Middle frontal gyrus (tissue), 1 donor: ENCODE measurements around the gene GALM.
"Not testable (repeated sequence)": the region's sequence is repeated elsewhere in the genome, so short reads cannot be mapped to it uniquely, and the experiment has no call there.

Experiments used
- DNase-seq: peaks from one replicate; pipeline ENCODE4 v3.0.0-alpha.2; 2015; ENCODE audit warnings: low spot score; ENCODE audit errors: extremely low spot score

Gene GALM

DNA sequence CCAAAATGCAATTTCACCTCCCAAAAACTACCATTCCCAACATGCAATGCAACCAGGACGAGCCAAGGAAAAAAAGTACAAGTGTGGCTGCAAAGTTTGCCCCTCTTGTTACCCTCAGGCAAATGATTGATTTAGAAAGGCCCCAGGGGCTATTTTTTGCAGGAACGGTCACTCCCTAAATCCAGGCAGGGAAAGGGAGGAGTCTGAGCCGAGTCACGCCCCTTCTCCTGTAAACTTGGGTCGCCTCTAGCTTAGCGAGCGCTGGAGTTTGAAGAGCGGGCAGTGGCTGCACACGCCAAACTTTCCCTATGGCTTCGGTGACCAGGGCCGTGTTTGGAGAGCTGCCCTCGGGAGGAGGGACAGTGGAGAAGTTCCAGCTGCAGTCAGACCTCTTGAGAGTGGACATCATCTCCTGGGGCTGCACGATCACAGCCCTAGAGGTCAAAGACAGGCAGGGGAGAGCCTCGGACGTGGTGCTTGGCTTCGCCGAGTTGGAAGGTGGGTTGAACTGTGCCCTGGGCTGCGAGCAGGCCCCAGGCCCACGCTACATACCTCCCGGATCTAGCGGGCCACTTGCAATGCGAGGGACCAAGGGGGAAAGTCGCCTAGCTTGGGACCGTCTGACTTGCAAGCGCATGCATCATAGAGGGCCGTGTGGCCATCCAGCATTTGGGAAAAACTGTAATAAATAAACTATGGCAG is at the start of gene GALM:
Gene GALM (plus strand): TSS at position 261 of the 702 bp plus-strand sequence. CDS start 48 bp downstream, at position 309.
- no peak for DNase-seq

DNA sequence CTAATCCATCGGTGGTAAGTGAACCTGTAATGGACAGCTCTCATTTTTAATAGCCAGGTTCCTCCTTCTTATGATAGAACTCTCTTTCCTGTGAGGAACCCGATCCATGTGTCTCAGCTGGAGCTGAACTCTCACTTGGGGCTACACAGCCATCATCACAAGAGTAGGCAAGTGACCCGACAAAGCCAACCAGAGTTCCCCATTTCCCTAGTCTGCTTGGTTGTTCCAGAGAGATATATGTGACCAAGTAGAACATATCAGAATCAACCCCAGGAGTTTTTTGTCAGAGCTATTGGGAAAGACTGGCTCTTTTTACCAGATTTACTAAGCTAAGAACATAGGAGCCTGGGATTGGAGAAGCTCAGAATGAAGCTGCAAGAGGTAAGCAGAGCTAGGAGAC is 48.6 kb upstream of the GALM start:
- DNase-seq = no peak

DNA sequence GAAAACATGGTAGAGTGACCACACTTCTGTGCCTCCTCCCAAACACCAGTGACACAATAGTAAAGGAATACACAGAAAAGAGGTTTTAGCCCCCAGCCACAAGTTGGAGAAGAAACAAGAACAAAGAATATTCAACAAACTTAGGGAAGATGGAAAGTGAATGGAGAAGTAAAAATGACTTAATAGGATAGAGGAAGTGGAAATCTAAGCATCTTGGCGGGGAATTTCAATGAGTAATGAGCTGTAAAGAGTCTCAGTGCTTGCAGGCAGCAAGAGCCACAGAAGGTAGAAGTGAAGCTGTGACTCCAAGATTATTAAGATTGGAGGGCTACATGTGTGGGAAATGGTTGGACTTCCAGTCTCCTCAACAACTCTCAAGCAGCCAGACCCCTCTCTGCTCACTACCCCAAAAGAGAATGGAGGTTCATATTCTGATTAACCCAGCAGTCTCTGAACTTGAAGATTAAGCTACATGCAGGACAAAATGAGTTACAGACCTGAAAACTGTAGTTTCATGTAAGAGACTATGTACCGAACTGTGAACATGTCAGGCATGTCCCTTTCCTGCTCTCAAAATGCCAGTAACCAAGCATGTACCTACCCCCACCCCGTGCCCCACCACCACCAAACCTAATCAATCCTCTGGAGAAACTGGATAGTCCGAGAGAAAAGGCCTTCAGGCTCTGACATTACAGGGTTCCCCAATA is 46.3 kb upstream of the GALM start:
- DNase-seq = no peak

DNA sequence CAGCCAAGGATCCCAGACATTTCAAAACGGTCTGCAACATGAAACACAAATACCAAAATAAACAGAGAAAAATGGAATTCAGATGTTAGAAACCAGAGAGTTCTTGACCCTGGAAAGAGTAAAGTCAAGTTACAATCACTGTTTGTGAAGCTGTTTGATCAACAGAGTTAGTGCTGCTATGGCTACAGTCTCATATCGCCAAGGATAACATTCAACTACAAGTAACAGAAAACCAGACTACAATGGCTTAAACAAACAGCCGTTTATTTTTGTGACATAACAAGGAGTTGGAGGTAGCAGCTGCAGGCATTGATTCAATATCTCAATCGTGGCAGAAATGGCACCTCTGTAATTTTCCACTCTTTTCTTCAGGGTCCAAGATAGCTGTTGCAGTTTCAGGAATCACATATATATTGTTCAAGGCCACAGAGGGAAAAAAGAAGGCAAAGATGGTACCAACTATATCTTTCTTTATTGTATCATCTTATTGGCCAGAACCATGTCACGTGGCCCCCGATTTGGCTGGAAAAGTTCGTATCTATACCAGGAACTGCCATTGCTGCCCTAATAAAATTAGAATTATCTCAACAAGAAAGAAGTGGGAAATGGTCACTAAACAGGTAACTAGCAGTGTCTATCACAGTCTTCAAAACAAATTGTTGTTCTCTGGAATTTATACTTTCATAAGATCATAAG is 45.5 kb upstream of the GALM start:
- no peak for DNase-seq

DNA sequence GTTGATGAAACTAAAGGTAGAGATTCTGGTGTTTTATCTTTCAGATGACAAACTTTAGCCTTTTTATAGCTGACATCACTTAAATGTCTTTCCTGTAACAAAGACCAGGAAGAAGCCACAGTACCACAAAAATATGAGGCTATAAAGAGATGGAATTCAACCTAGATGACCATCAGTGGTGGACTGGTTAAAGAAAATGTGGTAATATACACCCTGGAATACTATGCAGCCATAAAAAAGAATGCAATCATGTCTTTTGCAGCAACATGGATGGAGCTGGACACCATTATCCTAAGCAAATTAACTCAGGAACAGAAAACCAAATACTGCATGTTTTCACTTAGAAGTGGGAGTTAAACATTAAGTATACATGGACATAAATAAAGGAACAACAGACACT is 44.9 kb upstream of the GALM start:
- DNase-seq = no peak

DNA sequence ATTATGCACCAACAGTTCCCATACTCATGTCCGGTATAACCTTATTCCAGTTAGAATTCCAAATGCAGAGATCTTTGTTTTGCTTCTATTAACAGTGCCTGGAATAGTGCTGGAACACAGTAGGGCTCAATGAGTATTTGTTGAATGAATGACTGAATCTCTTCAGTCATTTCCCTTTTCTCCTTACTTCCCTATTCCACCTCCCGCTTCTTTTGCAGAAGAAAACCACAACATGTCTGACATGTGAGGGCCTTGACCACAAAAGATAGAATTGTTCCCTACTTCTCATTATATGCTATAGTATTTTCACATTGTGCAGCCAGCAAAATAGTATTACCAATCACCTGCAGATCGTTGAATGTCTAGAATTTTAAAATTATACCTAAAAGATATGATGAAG is 43.7 kb upstream of the GALM start:
- DNase-seq = no peak

DNA sequence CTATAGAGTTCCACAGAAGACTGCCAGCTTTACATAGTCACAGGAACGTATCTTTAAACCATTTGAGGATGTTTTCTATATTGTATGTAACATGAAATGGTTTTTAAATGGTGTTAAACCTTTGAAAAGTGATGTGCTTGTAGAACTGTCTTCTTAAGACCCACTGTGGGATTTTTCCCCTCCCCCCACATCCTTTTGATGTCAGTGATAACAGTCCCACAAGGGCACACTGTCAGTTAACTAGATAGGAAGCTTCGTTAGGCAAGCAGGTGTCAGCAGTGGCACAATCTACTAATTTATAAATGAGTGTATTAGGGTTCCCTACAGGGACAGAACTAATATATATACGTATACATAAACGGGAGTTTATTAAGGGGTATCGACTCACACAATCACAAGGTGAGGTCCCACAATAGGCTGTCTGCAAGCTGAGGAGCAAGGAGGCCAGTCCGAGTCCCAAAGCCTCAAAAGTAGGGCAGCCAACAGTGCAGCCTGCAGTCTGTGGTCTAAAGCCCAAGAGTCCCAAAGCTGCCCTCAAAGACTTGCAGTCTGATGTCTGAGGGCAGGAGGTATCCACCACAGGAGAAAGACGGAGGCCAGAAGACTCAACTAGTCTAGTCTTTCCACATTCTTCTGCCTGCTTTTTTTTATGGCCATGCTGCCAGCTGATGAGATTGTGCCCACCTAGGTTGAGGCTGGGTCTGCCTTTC is 39.4 kb upstream of the GALM start:
- no peak for DNase-seq

DNA sequence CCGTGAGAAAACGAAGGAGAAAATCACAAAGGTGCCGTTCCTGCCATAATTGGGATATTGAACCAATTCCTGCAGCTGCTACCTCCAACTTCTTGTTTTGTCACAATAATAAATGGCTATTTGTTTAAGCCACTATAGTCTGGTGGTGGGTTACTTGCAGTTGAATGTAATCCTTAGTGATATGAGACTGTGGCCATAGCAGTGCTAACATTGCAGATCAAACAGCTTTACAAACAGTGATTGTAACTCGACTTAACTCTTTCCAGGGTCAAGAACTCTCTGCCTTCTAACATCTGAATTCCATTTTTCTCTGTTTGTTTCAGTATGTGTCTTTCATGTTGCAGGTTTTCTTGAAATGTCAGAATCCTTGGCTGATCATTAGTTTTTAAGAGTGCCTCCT is 38.5 kb upstream of the GALM start:
- no peak for DNase-seq

DNA sequence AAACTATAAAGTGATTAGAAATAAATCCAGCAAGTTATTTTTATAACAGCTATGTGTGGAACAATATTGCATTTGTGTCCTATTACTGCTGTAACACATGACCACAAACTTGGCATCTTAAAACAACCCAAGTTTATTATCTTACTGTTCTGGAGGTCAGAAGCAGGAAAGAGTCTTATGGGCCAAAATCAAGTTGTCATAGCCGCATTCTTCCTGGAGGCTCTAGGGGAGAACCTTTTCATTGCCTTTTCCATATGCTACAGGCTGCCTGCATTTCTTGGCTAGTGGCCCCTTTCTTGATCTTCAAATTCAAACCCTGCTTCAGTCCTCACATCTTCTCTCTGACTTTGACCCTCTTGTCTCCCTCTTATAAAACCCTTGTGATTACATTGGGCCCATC is 36.2 kb upstream of the GALM start:
- no peak for DNase-seq

DNA sequence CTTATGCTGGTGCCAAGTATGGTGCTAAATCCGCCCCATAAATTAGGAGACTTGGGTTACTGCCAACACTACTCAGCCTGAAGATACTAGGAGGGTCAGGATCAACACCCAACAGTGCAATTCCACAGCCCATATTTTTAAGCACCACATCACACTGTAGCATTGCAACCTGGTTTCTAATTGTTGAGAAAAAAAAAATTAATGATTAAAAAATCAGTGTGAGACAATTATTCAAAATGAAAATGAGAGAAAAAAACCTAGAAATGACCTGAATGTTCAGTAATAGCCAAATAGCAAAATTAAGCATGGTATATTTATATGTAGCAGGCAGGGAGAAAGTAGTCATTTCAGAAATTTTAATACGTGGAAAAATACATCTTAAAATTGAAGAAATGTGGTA is 33.9 kb upstream of the GALM start:
- DNase-seq = no peak

DNA sequence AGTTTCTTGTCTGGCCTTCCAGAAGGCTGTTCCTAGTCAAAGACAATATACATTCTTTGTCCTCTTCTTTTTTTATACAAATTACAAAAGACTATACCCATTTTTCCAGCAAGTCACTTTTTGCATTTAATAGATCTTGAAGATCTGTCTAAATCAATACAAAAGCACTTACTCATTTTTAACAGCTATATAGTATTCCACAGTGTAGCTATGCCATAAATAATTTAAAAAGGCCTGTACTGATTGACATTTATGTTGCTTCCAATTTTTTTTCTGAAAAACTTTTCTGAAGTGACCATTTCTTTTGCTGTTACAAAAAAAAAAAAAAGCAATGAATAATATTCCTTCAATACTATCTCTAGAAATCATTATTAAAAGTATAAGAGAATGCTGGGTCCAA is 32.9 kb upstream of the GALM start:
- DNase-seq = no peak

DNA sequence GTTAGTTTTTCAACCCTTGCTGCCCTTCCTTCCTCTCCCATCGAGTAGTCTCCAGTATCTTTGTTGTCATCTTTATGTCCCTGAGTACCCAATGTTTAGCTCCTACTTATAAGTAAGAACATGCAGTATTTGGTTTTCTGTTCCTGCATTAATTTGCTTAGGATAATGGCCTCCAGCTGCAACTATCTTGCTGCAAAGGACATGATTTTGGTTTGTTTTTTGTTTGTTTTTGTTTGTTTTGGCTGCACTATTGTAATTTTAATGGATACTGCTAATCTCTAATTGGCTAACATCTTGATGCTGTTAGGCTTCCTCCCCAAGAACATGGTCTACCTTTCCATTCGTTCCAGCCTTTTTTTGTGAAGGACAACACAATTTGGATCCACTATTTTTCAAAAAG is 32.0 kb upstream of the GALM start:
- DNase-seq = no peak

DNA sequence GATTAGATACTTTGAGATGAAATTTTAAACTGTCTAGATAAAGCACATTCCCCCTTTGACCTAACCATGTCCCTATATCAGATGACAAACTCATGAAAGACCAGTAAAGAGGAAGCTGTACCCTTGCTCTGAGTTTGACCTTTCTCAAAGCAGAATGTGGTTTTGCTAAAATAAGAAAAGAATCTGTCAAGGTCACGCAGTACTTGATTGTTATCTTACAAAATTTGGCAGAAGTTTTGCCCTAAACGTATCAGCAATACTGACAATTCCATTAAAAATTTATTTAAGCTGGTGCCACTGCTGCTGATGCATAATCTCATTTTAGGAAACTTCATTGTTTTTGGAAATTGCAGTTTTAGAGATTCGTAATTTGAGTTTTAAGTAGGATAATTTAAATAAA is 31.2 kb upstream of the GALM start:
- DNase-seq = no peak

DNA sequence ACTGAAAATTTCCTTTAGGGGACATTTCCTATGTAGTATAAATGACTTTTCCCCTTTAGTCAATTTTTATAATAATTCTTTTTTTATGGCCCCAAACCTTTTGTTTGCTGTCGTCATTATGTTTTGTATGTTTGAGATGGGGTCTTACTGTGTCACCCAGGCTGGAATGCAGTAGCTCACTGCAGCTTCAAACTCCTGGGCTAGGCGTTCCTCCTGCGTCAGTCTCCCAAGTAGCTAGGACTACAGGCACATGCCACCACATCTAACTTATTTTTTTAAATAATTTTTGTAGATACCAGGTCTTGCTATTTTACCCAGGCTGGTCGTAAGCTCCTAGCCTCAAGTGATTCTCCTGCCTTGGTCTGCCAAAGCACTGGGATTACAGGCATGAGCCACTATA is 30.8 kb upstream of the GALM start:
- no peak for DNase-seq

DNA sequence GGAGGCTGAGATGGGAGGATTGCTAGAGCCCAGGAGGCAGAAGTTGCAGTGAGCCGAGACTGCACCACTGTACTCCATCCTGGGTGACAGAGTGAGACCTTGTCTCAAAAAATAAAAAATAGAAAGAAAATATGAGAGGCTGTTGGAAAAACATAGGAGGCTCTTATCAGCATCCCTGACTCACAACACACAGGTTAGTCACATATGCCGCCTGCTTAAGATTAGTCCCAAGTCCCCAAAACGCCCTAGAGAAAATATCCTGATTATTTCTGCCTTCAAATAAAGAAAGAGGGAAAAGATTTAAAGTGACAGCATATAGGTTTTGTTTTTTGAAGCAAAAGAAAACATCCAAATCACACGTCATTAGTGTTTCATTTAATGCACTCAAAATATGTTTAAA is 29.8 kb upstream of the GALM start:
- no peak for DNase-seq

DNA sequence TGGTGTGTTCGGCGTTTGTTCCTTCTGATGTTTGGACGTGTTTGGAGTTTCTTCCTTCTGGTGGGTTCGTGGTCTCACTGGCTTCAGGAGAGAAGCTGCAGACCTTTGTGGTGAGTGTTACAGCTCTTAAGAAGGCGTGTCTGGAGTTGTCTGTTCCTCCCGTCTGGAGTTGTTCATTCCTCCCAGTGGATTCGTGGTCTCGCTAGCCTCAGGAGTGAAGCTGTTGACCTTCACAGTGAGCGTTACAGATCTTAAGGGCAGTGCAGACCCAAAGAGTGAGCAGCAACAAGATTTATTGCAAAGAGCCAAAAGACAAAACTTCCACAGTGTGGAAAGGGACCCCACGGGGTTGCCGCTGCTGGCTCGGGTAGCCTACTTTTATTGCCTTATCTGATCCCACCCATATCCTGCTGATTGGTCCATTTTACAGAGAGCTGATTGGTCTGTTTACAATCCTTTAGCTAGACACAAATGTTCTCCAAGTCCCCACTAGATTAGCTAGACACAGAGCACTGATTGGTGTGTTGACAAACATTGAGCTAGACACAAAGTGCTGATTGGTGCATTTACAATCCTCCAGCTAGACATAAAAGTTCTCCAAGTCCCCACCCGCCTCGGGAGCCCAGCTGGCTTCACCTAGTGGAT is 23.4 kb upstream of the GALM start:
- DNase-seq = not testable (repeated sequence)

DNA sequence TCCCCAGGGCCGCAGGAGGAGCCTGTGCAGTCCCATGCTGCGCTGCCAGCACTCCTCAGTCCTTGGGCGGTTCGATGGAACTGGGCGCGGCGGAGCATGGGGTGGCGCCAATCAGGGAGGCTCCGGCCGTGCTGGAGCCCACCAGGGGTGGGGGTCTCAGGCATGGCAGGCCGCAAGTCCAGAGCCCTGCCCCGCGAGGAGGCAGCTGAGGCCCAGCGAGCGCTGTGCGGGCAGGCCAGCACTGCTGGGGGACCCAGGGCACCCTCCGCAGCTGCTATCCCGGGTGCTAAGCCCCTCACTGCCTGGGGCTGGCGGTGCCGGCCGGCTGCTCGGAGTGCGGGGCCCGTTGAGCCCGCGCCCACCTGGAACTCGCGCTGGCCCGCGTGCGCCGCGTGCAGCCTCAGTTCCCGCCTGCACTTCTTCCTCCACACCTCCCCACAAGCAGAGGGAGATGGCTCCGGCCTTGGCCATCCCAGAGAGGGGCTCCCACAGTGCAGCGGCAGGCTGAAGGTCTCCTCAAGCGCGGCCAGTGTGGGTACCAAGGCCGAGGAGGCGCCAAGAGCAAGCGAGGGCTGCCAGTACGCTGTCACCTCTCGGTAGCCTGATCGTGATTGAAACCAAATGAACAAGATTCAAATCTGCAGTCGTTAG is 22.8 kb upstream of the GALM start:
- DNase-seq = no peak

DNA sequence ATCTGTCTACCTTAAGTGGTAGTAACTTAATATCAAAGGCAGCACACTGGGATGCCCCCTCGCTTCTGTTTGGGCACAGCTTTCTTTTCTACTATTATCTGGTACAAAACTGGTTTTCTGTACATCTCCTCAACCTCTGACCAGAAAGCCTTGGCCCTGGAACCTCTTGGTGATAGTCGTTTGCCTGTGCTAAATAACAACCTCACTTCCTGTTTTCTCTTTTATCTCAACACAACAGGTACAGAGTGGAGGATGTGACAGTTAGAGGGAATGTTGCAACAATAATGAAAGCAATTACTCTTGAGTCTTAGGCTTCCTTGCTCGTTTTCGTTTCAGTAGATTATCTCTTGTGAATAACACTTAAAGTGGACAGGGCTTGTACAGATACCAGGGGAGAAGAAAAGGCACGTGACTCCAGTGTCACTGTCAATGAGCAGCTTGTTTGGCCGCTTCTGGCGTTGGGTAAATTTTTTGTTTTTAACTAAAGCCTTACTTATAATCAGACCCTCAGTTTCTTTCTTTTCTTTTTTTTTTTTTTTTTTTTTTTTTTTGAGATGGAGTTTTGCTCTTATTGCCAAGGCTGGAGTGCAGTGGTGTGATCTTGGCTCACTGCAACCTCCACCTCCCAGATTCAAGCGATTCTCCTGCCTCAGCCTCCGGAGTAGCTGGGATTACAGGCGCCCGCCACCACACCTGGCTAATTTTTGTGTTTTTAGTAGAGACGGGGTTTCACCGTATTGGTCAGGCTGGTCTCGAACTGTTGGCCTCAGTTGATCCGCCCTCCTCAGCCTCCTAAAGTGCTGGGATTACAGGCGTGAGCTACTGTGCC is 22.0 kb upstream of the GALM start:
- not testable (repeated sequence) for DNase-seq

DNA sequence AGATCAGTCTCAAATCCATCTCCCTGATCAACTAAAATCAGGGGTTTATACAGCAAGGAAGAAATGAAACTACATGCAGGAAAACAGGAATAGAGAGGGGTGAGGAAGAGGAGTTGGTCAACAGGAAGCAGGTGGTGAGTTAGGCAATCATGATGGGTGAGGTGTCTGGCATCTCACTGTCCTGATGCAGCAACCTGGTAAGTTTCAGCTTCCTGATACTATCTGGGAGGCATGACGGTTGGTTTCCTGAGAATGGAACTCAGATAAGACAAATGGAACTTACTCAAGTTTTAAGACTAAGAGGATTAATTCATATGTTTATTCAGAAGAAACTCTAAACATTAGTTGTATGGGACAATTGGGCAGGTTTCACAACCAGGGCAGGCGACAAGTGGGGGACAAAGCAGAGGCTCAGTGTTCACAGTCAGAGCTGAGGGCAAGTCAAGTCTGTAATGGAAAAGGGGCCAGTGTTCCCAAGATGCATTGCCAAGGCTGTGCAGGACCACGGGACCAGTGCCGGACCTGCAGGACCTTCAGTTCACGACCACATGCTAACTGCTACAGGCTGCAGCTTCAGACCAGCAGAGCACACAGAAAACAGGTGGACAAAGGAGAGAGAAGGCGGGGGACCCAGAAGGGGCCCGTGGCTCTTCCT is 17.7 kb upstream of the GALM start:
- DNase-seq = no peak
